A549 (cell line): ENCODE results near the gene SPPL3. TPM values are rescaled to one million over a fixed set of nuclear protein-coding genes. Genes with fewer than 3 reads are reported as not detected.
A peak's percentile ranks its signal among the peaks of the same experiment; 100 is the strongest.

Source experiments
- ATAC-seq, 2 experiments: fragments of 200-7000 bp in 1 of 2; fragments of >200 bp in 1 of 2; cut with Nextera tagmentation in 1 of 2; cut with Tn5 transposase in 1 of 2; 3 replicates each; pipeline versions ENCODE4 v1.8.0 to v1.9.1; 2018 to 2020; ENCODE audit warnings: mild to moderate bottlenecking in 1 of 2, moderate library complexity in 1 of 2
- CTCF ChIA-PET: fragments of 300-600 bp; sonication (Branson Sonifier 250); formaldehyde crosslinking; extraction: SDS; loops from one replicate; lab custom pipeline; 2021; ENCODE audit warnings: antibody characterized with exemption, inconsistent platforms; lab: Yijun Ruan, JAX
- POLR2A ChIA-PET: fragments of 350-600 bp; formaldehyde crosslinking; extraction: SDS; loops from one replicate; lab custom pipeline; 2021; ENCODE audit warnings: antibody characterized with exemption, inconsistent platforms; lab: Yijun Ruan, JAX
- DNase-seq, 2 experiments: peaks; one replicate each; pipeline versions ENCODE4 v3.0.0 to v3.0.0-alpha.2; 2011 to 2016; ENCODE audit warnings: low read depth in 1 of 2, low spot score in 1 of 2
- FAIRE-seq: peaks from 2 replicates; lab custom pipeline; 2011; peaks lifted over from hg19 to GRCh38; lab: Jason Lieb, UNC
- H3K27ac ChIP-seq, 2 experiments: fragments of >200 bp; sonication (Bioruptor Twin); formaldehyde crosslinking; 3 replicates each; pipeline ENCODE4 v1.5.1; 2016 to 2017
- H3K4me1 ChIP-seq: fragments of >200 bp; sonication (Bioruptor Twin); formaldehyde crosslinking; 3 replicates; pipeline ENCODE4 v1.6.1; 2016
- H3K4me2 ChIP-seq: fragments of >200 bp; sonication (Bioruptor Twin); formaldehyde crosslinking; 3 replicates; pipeline ENCODE4 v1.6.1; 2016
- H3K4me3 ChIP-seq: fragments of >200 bp; sonication (Bioruptor Twin); formaldehyde crosslinking; 3 replicates; pipeline ENCODE4 v1.5.1; 2016
- H3K9me3 ChIP-seq: fragments of >200 bp; sonication (Bioruptor Twin); formaldehyde crosslinking; 3 replicates; pipeline ENCODE4 v1.6.1; 2016
- BCL3 ChIP-seq: fragments of >200 bp; sonication (Bioruptor Twin); formaldehyde crosslinking; IDR thresholded peaks from 3 replicates; pipeline ENCODE4 v1.6.1; 2016
- BHLHE40 ChIP-seq: IDR thresholded peaks from 2 replicates; pipeline ENCODE4 v1.6.1; 2012; ENCODE audit warnings: low read depth, low read length, inconsistent platforms
- CBX2 ChIP-seq: fragments of 200-600 bp; sonication (generic); IDR thresholded peaks from 2 replicates; pipeline ENCODE4 v1.6.1; 2016; ENCODE audit warnings: low read depth, mild to moderate bottlenecking, borderline replicate concordance
- CBX8 ChIP-seq: fragments of 200-600 bp; sonication (generic); IDR thresholded peaks from 2 replicates; pipeline ENCODE4 v1.6.1; 2016
- CEBPB ChIP-seq, 2 experiments: fragments of >200 bp in 1 of 2; sonication (Bioruptor Twin) in 1 of 2; formaldehyde crosslinking in 1 of 2; IDR thresholded peaks; 2 replicates each; pipeline ENCODE4 v1.6.1; 2012 to 2016
- CHD2 ChIP-seq: fragments of 150-350 bp; IDR thresholded peaks from 2 replicates; pipeline ENCODE4 v1.6.1; 2014; ENCODE audit warnings: low read length; ENCODE audit not compliant: partially characterized antibody
- CHD4 ChIP-seq: fragments of 200-600 bp; sonication (generic); IDR thresholded peaks from 2 replicates; pipeline ENCODE4 v1.6.1; 2016; ENCODE audit warnings: antibody characterized with exemption, mild to moderate bottlenecking, borderline replicate concordance
- E2F6 ChIP-seq: IDR thresholded peaks from 2 replicates; pipeline ENCODE4 v1.6.1; 2012; ENCODE audit warnings: low read depth, borderline replicate concordance
- EHF ChIP-seq: fragments of 250-450 bp; sonication (Bioruptor Pico); IDR thresholded peaks from 2 replicates; pipeline ENCODE4 v1.5.0; 2020; ENCODE audit warnings: mild to moderate bottlenecking
- EHMT2 ChIP-seq: fragments of 200-600 bp; sonication (generic); IDR thresholded peaks from 2 replicates; pipeline ENCODE4 v1.6.1; 2016; ENCODE audit warnings: antibody characterized with exemption, low read depth, mild to moderate bottlenecking, moderate library complexity
- FOSB ChIP-seq: fragments of 250-450 bp; sonication (Bioruptor Pico); IDR thresholded peaks from 2 replicates; pipeline ENCODE4 v1.5.0; 2020; ENCODE audit warnings: mild to moderate bottlenecking, moderate library complexity
- GATA3 ChIP-seq: IDR thresholded peaks from 2 replicates; pipeline ENCODE4 v1.6.1; 2012; ENCODE audit warnings: borderline replicate concordance
- HDAC2 ChIP-seq: fragments of 200-600 bp; sonication (generic); IDR thresholded peaks from 2 replicates; pipeline ENCODE4 v1.6.1; 2016
- HEYL ChIP-seq: fragments of 250-450 bp; sonication (Bioruptor Pico); IDR thresholded peaks from 2 replicates; pipeline ENCODE4 v1.8.0; 2021; ENCODE audit warnings: mild to moderate bottlenecking, moderate library complexity
- HMGXB4 ChIP-seq: fragments of 250-450 bp; sonication (Bioruptor Pico); IDR thresholded peaks from 2 replicates; pipeline ENCODE4 v1.5.0; 2021; ENCODE audit warnings: mild to moderate bottlenecking, moderate library complexity, borderline replicate concordance
- HOXA7 ChIP-seq: fragments of 250-450 bp; sonication (Bioruptor Pico); IDR thresholded peaks from 2 replicates; pipeline ENCODE4 v1.5.0; 2020; ENCODE audit warnings: mild to moderate bottlenecking, moderate library complexity
- HOXB13 ChIP-seq: fragments of 250-450 bp; sonication (Bioruptor Pico); IDR thresholded peaks from 2 replicates; pipeline ENCODE4 v1.5.0; 2020; ENCODE audit warnings: low read depth, mild to moderate bottlenecking, moderate library complexity
- HOXB5 ChIP-seq: fragments of 250-450 bp; sonication (Bioruptor Pico); IDR thresholded peaks from 2 replicates; pipeline ENCODE4 v1.5.0; 2020; ENCODE audit warnings: mild to moderate bottlenecking, moderate library complexity
- JUN ChIP-seq, 2 experiments: fragments of >200 bp; sonication (Bioruptor Twin); formaldehyde crosslinking; IDR thresholded peaks; 2 replicates in 1 of 2; 3 replicates in 1 of 2; pipeline ENCODE4 v1.6.1; 2016 to 2017
- JUNB ChIP-seq: fragments of >200 bp; sonication (Bioruptor Twin); formaldehyde crosslinking; IDR thresholded peaks from 2 replicates; pipeline ENCODE4 v1.6.1; 2016
- KDM5A ChIP-seq: fragments of 200-600 bp; sonication (generic); IDR thresholded peaks from 2 replicates; pipeline ENCODE4 v1.6.1; 2016; ENCODE audit warnings: antibody characterized with exemption, mild to moderate bottlenecking
- MAFK ChIP-seq: fragments of 450-650 bp; IDR thresholded peaks from 2 replicates; pipeline ENCODE4 v1.6.1; 2014; ENCODE audit not compliant: partially characterized antibody
- MAX ChIP-seq: IDR thresholded peaks from 2 replicates; pipeline ENCODE4 v1.6.1; 2012
- MYC ChIP-seq: IDR thresholded peaks from 2 replicates; pipeline ENCODE4 v1.6.1; 2012; ENCODE audit warnings: mild to moderate bottlenecking, inconsistent platforms, low read length, improper control_type of control experiment, borderline replicate concordance
- NFE2L2 ChIP-seq: fragments of 150-350 bp; conservative IDR thresholded peaks from 2 replicates; pipeline ENCODE4 v1.6.1; 2014; ENCODE audit warnings: low read length
- NR3C1 ChIP-seq: fragments of >200 bp; sonication (Bioruptor Twin); formaldehyde crosslinking; IDR thresholded peaks from 3 replicates; pipeline ENCODE4 v1.6.1; 2017
- PBX3 ChIP-seq: IDR thresholded peaks from 2 replicates; pipeline ENCODE4 v1.6.1; 2012
- PHF8 ChIP-seq: fragments of 200-600 bp; sonication (generic); IDR thresholded peaks from 2 replicates; pipeline ENCODE4 v1.6.1; 2016; ENCODE audit warnings: low read depth, mild to moderate bottlenecking, antibody characterized with exemption, moderate library complexity, borderline replicate concordance
- POLR2A ChIP-seq: IDR thresholded peaks from 2 replicates; pipeline ENCODE4 v1.6.1; 2012; ENCODE audit warnings: mild to moderate bottlenecking, low read length
- POLR2AphosphoS2 ChIP-seq: conservative IDR thresholded peaks from 2 replicates; pipeline ENCODE4 v1.6.1; 2012; ENCODE audit warnings: low read length, improper control_type of control experiment, inconsistent platforms
- RAD21 ChIP-seq, 2 experiments: fragments of >200 bp in 1 of 2; sonication (Bioruptor Twin) in 1 of 2; formaldehyde crosslinking in 1 of 2; IDR thresholded peaks in 1 of 2; conservative IDR thresholded peaks in 1 of 2; 2 replicates in 1 of 2; 3 replicates in 1 of 2; pipeline ENCODE4 v1.6.1; 2012 to 2018; ENCODE audit warnings: inconsistent platforms in 1 of 2
- RARB ChIP-seq: fragments of 250-450 bp; sonication (Bioruptor Pico); IDR thresholded peaks from 2 replicates; pipeline ENCODE4 v1.8.0; 2021; ENCODE audit warnings: mild to moderate bottlenecking, moderate library complexity
- RFX5 ChIP-seq: fragments of 450-650 bp; IDR thresholded peaks from 2 replicates; pipeline ENCODE4 v1.7.1; 2014; ENCODE audit warnings: antibody characterized with exemption, mild to moderate bottlenecking, moderate library complexity
- SREBF2 ChIP-seq: fragments of 450-650 bp; IDR thresholded peaks from 2 replicates; pipeline ENCODE4 v1.6.1; 2014; ENCODE audit warnings: mild to moderate bottlenecking, moderate library complexity
- ZC3H11A ChIP-seq: fragments of 450-650 bp; IDR thresholded peaks from 2 replicates; pipeline ENCODE4 v1.6.1; 2014; ENCODE audit warnings: antibody characterized with exemption, mild to moderate bottlenecking
- ZFP36 ChIP-seq: fragments of 450-650 bp; IDR thresholded peaks from 2 replicates; pipeline ENCODE4 v1.6.1; 2014; ENCODE audit warnings: borderline replicate concordance; ENCODE audit not compliant: partially characterized antibody
- ZNF302 ChIP-seq: fragments of 250-450 bp; sonication (Bioruptor Pico); IDR thresholded peaks from 2 replicates; pipeline ENCODE4 v1.9.0; 2021; ENCODE audit warnings: inconsistent platforms, mild to moderate bottlenecking, moderate library complexity
- ZSCAN20 ChIP-seq: fragments of 250-450 bp; sonication (Bioruptor Pico); IDR thresholded peaks from 2 replicates; pipeline ENCODE4 v1.8.0; 2022; ENCODE audit warnings: mild to moderate bottlenecking, moderate library complexity
- WGBS: methylation state at CpG from one replicate; pipeline ENCODE4 v1.1.6; 2017; ENCODE audit errors: missing lambda C conversion rate; 5-methylcytosine and 5-hydroxymethylcytosine counted together
- polyA plus RNA-seq, 4 experiments: library from polyadenylated mRNA; depleted of rRNA in 3 of 4; stranded (reverse); fragments of >200 nt; fragmentation: RNase III in 1 of 4; extraction: RNeasy Plus Mini Kit Qiagen cat#74134 plus additional on column Dnase treatment in 1 of 4; gene quantifications; 2 replicates in 3 of 4; 3 replicates in 1 of 4; pipeline ENCODE4 v1.2.3, GENCODE V29; 2011 to 2017

The SPPL3 gene
- polyA plus RNA-seq, 2 of the 4 experiments (the other 2 are of a cell fraction), result 25.0 to 26.6 TPM

GRCh38 chr12:120725659-120726509, 178.3 kb downstream of the SPPL3 start, which contains the start of gene ACADS:
TSS of gene ACADS (plus strand) at chr12:120725826. CDS start at chr12:120725886, 60 bp downstream.
- WGBS, result 19% methylated on average over 34 of the region's 66 CpGs
- H3K4me2 ChIP-seq, result peak within 1 kb of the TSS; percentile 79
- ATAC-seq (peak; percentile 97 to 99), DNase-seq (peak; percentile 84 to 96), FAIRE-seq (no peak)
- ChIA-PET CTCF (interaction anchor here (0.8 to 1.0 kb wide), 4 partner anchors 12 to 284 kb away, joined by 3 read pairs; partner anchors contain the start of gene POP5), POLR2A (interaction anchor here (0.7 kb wide), 1 partner anchor 12 kb away, joined by 3 read pairs; no protein-coding TSS in a partner anchor)
- H3K27ac ChIP-seq, result peak within 1 kb of the TSS; percentile 78 to 89
- peaks cover 5% of the 10 kb centered on the region for H3K4me1 ChIP-seq
- peak within 1 kb of the TSS; percentile 61 for H3K4me3 ChIP-seq
- no peaks in the 10 kb centered on the region for H3K9me3 ChIP-seq
- TF ChIP-seq RAD21 (conservative IDR thresholded peaks at IDR 0.05 in 1 of 2, IDR thresholded peaks at IDR 0.05 in 1 of 2) (no peak), CHD4 (no peak), POLR2A (peak; percentile 64), ZSCAN20 (no peak), JUN (IDR thresholded peaks at IDR 0.05) (peak; percentile 46 to 53; a peak in 2 of 5 replicates), KDM5A (no peak), SREBF2 (no peak), POLR2AphosphoS2 (no peak), NFE2L2 (no peak), EHF (no peak), EHMT2 (no peak), CBX8 (no peak), HOXA7 (CRISPR knock-in tag) (no peak), HOXB13 (CRISPR knock-in tag) (no peak), CHD2 (no peak), HOXB5 (CRISPR knock-in tag) (no peak), RFX5 (no peak), ZC3H11A (no peak), BCL3 (no peak), PBX3 (no peak), FOSB (no peak), RARB (CRISPR knock-in tag) (no peak), GATA3 (no peak), BHLHE40 (no peak), ZNF302 (no peak), NR3C1 (no peak), JUNB (no peak), MAFK (no peak), MAX (peak; percentile 71), CEBPB (IDR thresholded peaks at IDR 0.05) (no peak), ZFP36 (no peak), PHF8 (peak; percentile 32; the same call in 1 of the 2 replicates), MYC (no peak), HDAC2 (no peak), E2F6 (no peak; the same call in 1 of the 2 replicates), CBX2 (no peak), HMGXB4 (CRISPR knock-in tag) (no peak), HEYL (CRISPR knock-in tag) (no peak)
